Measurements from ENCODE around the gene CCDC33.

Gene CCDC33

DNA sequence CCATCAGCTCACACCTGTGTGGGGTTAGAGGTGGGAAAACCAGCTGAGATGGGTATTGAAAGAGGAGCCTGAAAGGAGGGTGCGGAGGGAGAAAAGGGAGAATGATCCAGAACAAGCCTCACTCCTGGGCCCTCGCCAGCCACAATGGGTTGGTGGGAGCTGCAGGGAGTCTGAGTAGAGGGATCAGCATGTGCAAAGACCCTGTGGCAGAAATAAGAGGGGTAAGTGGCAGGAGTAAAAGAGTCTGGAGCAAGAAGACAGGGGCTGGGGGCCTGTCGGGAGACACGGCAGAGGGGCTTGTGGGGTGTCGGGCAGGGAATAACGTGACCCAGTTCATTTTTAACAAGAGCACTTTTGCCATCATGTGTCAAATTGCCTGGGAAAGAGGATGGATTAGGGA is 34.0 kb downstream of the CCDC33 start:
- TF ChIP-seq NFIC (IDR thresholded peaks at IDR 0.05) (no peak), EGR1 (IDR thresholded peaks at IDR 0.05) (no peak), ZBTB7A (IDR thresholded peaks at IDR 0.05; ENCODE audit: low read depth) (no peak), TEAD4 (IDR thresholded peaks at IDR 0.05) (no peak), USF1 (IDR thresholded peaks at IDR 0.05) (no peak), CREB1 (IDR thresholded peaks at IDR 0.05; ENCODE audit: low read depth) (no peak), TAF1 (IDR thresholded peaks at IDR 0.05; ENCODE audit: low read depth) (no peak), TCF12 (IDR thresholded peaks at IDR 0.05; ENCODE audit: low read depth) (no peak)
- TF ChIP-seq, protein P1, sequence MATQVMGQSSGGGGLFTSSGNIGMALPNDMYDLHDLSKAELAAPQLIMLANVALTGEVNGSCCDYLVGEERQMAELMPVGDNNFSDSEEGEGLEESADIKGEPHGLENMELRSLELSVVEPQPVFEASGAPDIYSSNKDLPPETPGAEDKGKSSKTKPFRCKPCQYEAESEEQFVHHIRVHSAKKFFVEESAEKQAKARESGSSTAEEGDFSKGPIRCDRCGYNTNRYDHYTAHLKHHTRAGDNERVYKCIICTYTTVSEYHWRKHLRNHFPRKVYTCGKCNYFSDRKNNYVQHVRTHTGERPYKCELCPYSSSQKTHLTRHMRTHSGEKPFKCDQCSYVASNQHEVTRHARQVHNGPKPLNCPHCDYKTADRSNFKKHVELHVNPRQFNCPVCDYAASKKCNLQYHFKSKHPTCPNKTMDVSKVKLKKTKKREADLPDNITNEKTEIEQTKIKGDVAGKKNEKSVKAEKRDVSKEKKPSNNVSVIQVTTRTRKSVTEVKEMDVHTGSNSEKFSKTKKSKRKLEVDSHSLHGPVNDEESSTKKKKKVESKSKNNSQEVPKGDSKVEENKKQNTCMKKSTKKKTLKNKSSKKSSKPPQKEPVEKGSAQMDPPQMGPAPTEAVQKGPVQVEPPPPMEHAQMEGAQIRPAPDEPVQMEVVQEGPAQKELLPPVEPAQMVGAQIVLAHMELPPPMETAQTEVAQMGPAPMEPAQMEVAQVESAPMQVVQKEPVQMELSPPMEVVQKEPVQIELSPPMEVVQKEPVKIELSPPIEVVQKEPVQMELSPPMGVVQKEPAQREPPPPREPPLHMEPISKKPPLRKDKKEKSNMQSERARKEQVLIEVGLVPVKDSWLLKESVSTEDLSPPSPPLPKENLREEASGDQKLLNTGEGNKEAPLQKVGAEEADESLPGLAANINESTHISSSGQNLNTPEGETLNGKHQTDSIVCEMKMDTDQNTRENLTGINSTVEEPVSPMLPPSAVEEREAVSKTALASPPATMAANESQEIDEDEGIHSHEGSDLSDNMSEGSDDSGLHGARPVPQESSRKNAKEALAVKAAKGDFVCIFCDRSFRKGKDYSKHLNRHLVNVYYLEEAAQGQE (IDR thresholded peaks at IDR 0.05; ENCODE audit: low read depth): no peak
- TF ChIP-seq, protein P2, sequence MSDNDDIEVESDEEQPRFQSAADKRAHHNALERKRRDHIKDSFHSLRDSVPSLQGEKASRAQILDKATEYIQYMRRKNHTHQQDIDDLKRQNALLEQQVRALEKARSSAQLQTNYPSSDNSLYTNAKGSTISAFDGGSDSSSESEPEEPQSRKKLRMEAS (IDR thresholded peaks at IDR 0.05): no peak

- TF ChIP-seq, protein P2 (IDR thresholded peaks at IDR 0.05): no peak
- no peak for TF ChIP-seq EP300 (IDR thresholded peaks at IDR 0.05; ENCODE audit: borderline replicate concordance)
Measured at GRCh38 chr15:74270854-74271520, 34.9 kb downstream of the CCDC33 start.

GRCh38 chr15:74272812-74273211 is 36.7 kb downstream of the CCDC33 start:
- TF ChIP-seq ZBTB7A (IDR thresholded peaks at IDR 0.05; ENCODE audit: low read depth): no peak
- TF ChIP-seq USF1 (IDR thresholded peaks at IDR 0.05): no peak
- no peak for TF ChIP-seq TAF1 (IDR thresholded peaks at IDR 0.05; ENCODE audit: low read depth)
- no peak for TF ChIP-seq NFIC (IDR thresholded peaks at IDR 0.05)
- TF ChIP-seq FOXM1 (IDR thresholded peaks at IDR 0.05; ENCODE audit: borderline replicate concordance, low read depth): no peak
- TF ChIP-seq TCF12 (IDR thresholded peaks at IDR 0.05; ENCODE audit: low read depth): no peak
- TF ChIP-seq YY1 (IDR thresholded peaks at IDR 0.05; ENCODE audit: low read depth): no peak
- TF ChIP-seq, protein P2 (IDR thresholded peaks at IDR 0.05): no peak
- TF ChIP-seq, protein P1 (IDR thresholded peaks at IDR 0.05; ENCODE audit: low read depth): no peak
- TF ChIP-seq EGR1 (IDR thresholded peaks at IDR 0.05): no peak
- no peak for TF ChIP-seq CREB1 (IDR thresholded peaks at IDR 0.05; ENCODE audit: low read depth)
- TF ChIP-seq EP300 (IDR thresholded peaks at IDR 0.05; ENCODE audit: borderline replicate concordance): no peak
- TF ChIP-seq CEBPB (IDR thresholded peaks at IDR 0.05): no peak

DNA sequence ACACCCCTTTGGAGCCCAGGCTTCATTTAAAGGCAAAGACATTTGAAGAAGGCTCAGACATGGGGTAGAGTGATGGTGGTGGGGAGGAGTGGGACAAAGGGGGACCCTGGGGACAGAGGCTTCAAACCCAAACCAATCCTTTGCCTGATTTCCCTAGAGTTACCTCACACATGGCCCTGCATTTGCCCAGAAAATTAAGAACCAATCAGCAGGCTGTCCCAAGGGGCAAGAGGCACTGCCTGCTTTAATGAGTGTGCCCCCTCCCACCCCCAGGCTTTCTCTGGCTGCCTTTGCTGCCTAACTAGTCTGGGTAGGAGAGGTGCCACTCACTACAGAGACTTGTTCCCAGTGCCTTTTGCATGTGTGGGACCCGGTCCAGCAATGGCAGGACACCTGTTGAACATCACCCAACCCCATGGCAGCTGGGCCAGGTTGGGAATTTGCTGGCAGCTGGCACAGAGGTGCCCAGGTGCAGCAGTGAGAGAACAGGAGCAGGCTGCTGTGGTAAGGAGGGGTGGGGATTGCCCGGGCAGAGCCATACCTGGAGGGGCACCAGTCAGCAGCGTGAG is 38.4 kb downstream of the CCDC33 start:
- TF ChIP-seq TEAD4 (IDR thresholded peaks at IDR 0.05): no peak

- TF ChIP-seq CREB1 (IDR thresholded peaks at IDR 0.05; ENCODE audit: low read depth) (no peak), YY1 (IDR thresholded peaks at IDR 0.05; ENCODE audit: low read depth) (no peak), ZBTB7A (IDR thresholded peaks at IDR 0.05; ENCODE audit: low read depth) (no peak), NFIC (IDR thresholded peaks at IDR 0.05) (no peak), EGR1 (IDR thresholded peaks at IDR 0.05) (no peak)
Measured at GRCh38 chr15:74275957-74276356, 39.8 kb downstream of the CCDC33 start.

- TF ChIP-seq CEBPB (IDR thresholded peaks at IDR 0.05) (no peak), YY1 (IDR thresholded peaks at IDR 0.05; ENCODE audit: low read depth) (no peak), TCF12 (IDR thresholded peaks at IDR 0.05; ENCODE audit: low read depth) (no peak), NFIC (IDR thresholded peaks at IDR 0.05) (no peak), CREB1 (IDR thresholded peaks at IDR 0.05; ENCODE audit: low read depth) (no peak), USF1 (IDR thresholded peaks at IDR 0.05) (no peak), EGR1 (IDR thresholded peaks at IDR 0.05) (no peak), EP300 (IDR thresholded peaks at IDR 0.05; ENCODE audit: borderline replicate concordance) (no peak), RAD21 (IDR thresholded peaks at IDR 0.05; ENCODE audit: low read depth) (no peak), TAF1 (IDR thresholded peaks at IDR 0.05; ENCODE audit: low read depth) (no peak), FOXM1 (IDR thresholded peaks at IDR 0.05; ENCODE audit: borderline replicate concordance, low read depth) (no peak), ZBTB7A (IDR thresholded peaks at IDR 0.05; ENCODE audit: low read depth) (no peak), TEAD4 (IDR thresholded peaks at IDR 0.05) (no peak)
- TF ChIP-seq, protein P2 (IDR thresholded peaks at IDR 0.05): no peak
- TF ChIP-seq, protein P1 (IDR thresholded peaks at IDR 0.05; ENCODE audit: low read depth): no peak
Measured at GRCh38 chr15:74276560-74276959, 40.4 kb downstream of the CCDC33 start.
